H9 (cell line): ENCODE results near the gene CDC42EP1. TPM values are rescaled to one million over a fixed set of nuclear protein-coding genes. Genes with fewer than 3 reads are reported as not detected.

ENCODE experiments used
- DNase-seq: peaks from one replicate; pipeline ENCODE4 v3.0.0-alpha.2; 2017
- H2AFZ ChIP-seq: one replicate; pipeline ENCODE4 v1.6.1; 2013; ENCODE audit warnings: mild to moderate bottlenecking, low read length, control low read depth, moderate library complexity
- H2AK5ac ChIP-seq: 2 replicates; pipeline ENCODE4 v1.6.1; 2013; ENCODE audit warnings: low read length, control low read depth, mixed read lengths; ENCODE audit not compliant: insufficient read length
- H2BK120ac ChIP-seq: one replicate; pipeline ENCODE4 v1.6.1; 2013; ENCODE audit warnings: low read depth, mild to moderate bottlenecking, low read length, control low read depth, inconsistent platforms; ENCODE audit not compliant: poor library complexity, severe bottlenecking
- H2BK12ac ChIP-seq: 2 replicates; pipeline ENCODE4 v1.6.1; 2013; ENCODE audit warnings: low read length, control low read depth, mixed read lengths, low read depth; ENCODE audit not compliant: insufficient read length
- H2BK15ac ChIP-seq: 2 replicates; pipeline ENCODE4 v1.6.1; 2013; ENCODE audit warnings: low read depth, low read length, control low read depth
- H2BK20ac ChIP-seq: one replicate; pipeline ENCODE4 v1.6.1; 2013; ENCODE audit warnings: low read depth, mild to moderate bottlenecking, low read length, control low read depth, inconsistent platforms; ENCODE audit not compliant: poor library complexity, severe bottlenecking
- H2BK5ac ChIP-seq: 2 replicates; pipeline ENCODE4 v1.6.1; 2013; ENCODE audit warnings: low read length, control low read depth, mixed read lengths; ENCODE audit not compliant: insufficient read length
- H3K14ac ChIP-seq: 2 replicates; pipeline ENCODE4 v1.6.1; 2013; ENCODE audit warnings: low read length, control low read depth; ENCODE audit not compliant: insufficient read depth
- H3K18ac ChIP-seq: 2 replicates; pipeline ENCODE4 v1.6.1; 2013; ENCODE audit warnings: low read depth, mild to moderate bottlenecking, mixed read lengths, low read length, control low read depth; ENCODE audit not compliant: insufficient read length
- H3K23ac ChIP-seq: 2 replicates; pipeline ENCODE4 v1.6.1; 2013; ENCODE audit warnings: low read length, control low read depth, mixed read lengths, low read depth; ENCODE audit not compliant: insufficient read length
- H3K23me2 ChIP-seq: 2 replicates; pipeline ENCODE4 v1.6.1; 2013; ENCODE audit warnings: low read depth, mild to moderate bottlenecking, mixed read lengths, low read length, control low read depth; ENCODE audit not compliant: insufficient read length, poor library complexity, severe bottlenecking
- H3K27ac ChIP-seq: 2 replicates; pipeline ENCODE4 v1.5.1; 2013; ENCODE audit warnings: low read length, control low read depth, mixed read lengths, low read depth; ENCODE audit not compliant: insufficient read length
- H3K27me3 ChIP-seq: 2 replicates; pipeline ENCODE4 v1.6.1; 2013; ENCODE audit warnings: low read length, control low read depth, inconsistent platforms; ENCODE audit not compliant: insufficient read depth
- H3K4ac ChIP-seq: 2 replicates; pipeline ENCODE4 v1.6.1; 2013; ENCODE audit warnings: low read depth, mild to moderate bottlenecking, control low read depth, inconsistent platforms, low read length, moderate library complexity
- H3K4me1 ChIP-seq: 2 replicates; pipeline ENCODE4 v1.6.1; 2013; ENCODE audit warnings: low read length, control low read depth, inconsistent platforms; ENCODE audit not compliant: insufficient read depth
- H3K4me2 ChIP-seq: 2 replicates; pipeline ENCODE4 v1.6.1; 2013; ENCODE audit warnings: low read length, control low read depth, mixed read lengths; ENCODE audit not compliant: insufficient read length, insufficient read depth
- H3K56ac ChIP-seq: 2 replicates; pipeline ENCODE4 v1.6.1; 2013; ENCODE audit warnings: low read depth, mild to moderate bottlenecking, mixed read lengths, low read length, control low read depth; ENCODE audit not compliant: insufficient read length
- H3K79me1 ChIP-seq: 2 replicates; pipeline ENCODE4 v1.6.1; 2013; ENCODE audit warnings: low read depth, mild to moderate bottlenecking, moderate library complexity, low read length, control low read depth, inconsistent platforms; ENCODE audit not compliant: insufficient read depth, poor library complexity, severe bottlenecking
- H3K79me2 ChIP-seq: 2 replicates; pipeline ENCODE4 v1.6.1; 2013; ENCODE audit warnings: low read length, control low read depth, inconsistent platforms; ENCODE audit not compliant: insufficient read depth
- H3K9ac ChIP-seq: 2 replicates; pipeline ENCODE4 v1.6.1; 2013; ENCODE audit warnings: low read length, control low read depth, mixed read lengths; ENCODE audit not compliant: insufficient read length; ENCODE audit errors: extremely low read depth
- H3K9me3 ChIP-seq: one replicate; pipeline ENCODE4 v1.6.1; 2013; ENCODE audit warnings: low read depth, low read length, inconsistent platforms; ENCODE audit not compliant: control insufficient read depth
- H3T11ph ChIP-seq: one replicate; pipeline ENCODE4 v1.6.1; 2013; ENCODE audit warnings: mild to moderate bottlenecking, low read length, control low read depth, inconsistent platforms
- H4K20me1 ChIP-seq: one replicate; pipeline ENCODE4 v1.6.1; 2013; ENCODE audit not compliant: control insufficient read depth, insufficient read length, insufficient read depth
- H4K5ac ChIP-seq: 2 replicates; pipeline ENCODE4 v1.6.1; 2013; ENCODE audit warnings: low read depth, mild to moderate bottlenecking, mixed read lengths, low read length, control low read depth; ENCODE audit not compliant: insufficient read length
- H4K8ac ChIP-seq: replicated peaks from 2 replicates; pipeline ENCODE4 v1.6.1; 2013; ENCODE audit warnings: low read length, control low read depth, mixed read lengths, low read depth; ENCODE audit not compliant: insufficient read length
- H4K91ac ChIP-seq: 2 replicates; pipeline ENCODE4 v1.6.1; 2013; ENCODE audit warnings: low read depth, mild to moderate bottlenecking, moderate library complexity, mixed read lengths, low read length, control low read depth; ENCODE audit not compliant: insufficient read length
- H3K27ac Mint-ChIP-seq, 3 experiments: 2 replicates in 2 of 3; 3 replicates in 1 of 3; pipeline ENCODE4 v1.8.0; 2020 to 2021; ENCODE audit warnings: mixed read lengths in 3 of 3, mild to moderate bottlenecking in 1 of 3, moderate library complexity in 1 of 3
- H3K27me3 Mint-ChIP-seq: 2 replicates; pipeline ENCODE4 v1.8.0; 2021; ENCODE audit warnings: low read depth, mild to moderate bottlenecking, moderate library complexity, mixed read lengths
- H3K36me3 Mint-ChIP-seq, 3 experiments: 2 replicates in 2 of 3; 3 replicates in 1 of 3; pipeline ENCODE4 v1.8.0; 2020 to 2021; ENCODE audit warnings: low read depth in 3 of 3, mixed read lengths in 3 of 3; ENCODE audit not compliant: insufficient read depth in 1 of 3
- H3K4me1 Mint-ChIP-seq, 2 experiments: 2 replicates each; pipeline ENCODE4 v1.8.0; 2020; ENCODE audit warnings: mixed read lengths in 2 of 2
- H3K4me3 Mint-ChIP-seq, 2 experiments: 2 replicates in 1 of 2; 3 replicates in 1 of 2; pipeline ENCODE4 v1.8.0; 2020 to 2021; ENCODE audit warnings: mild to moderate bottlenecking in 2 of 2, mixed read lengths in 2 of 2, moderate library complexity in 1 of 2
- H3K9me3 Mint-ChIP-seq, 2 experiments: 2 replicates in 1 of 2; 3 replicates in 1 of 2; pipeline ENCODE4 v1.8.0; 2020; ENCODE audit warnings: mild to moderate bottlenecking in 2 of 2, mixed read lengths in 2 of 2, moderate library complexity in 1 of 2
- CTCF ChIP-seq: fragments of 200-600 bp; sonication (generic); conservative IDR thresholded peaks from 3 replicates; pipeline ENCODE4 v1.8.0; 2021; ENCODE audit warnings: antibody characterized with exemption, mild to moderate bottlenecking
- WGBS: extraction: QIAGEN DNeasy Blood & Tissue Kit; methylation state at CpG from one replicate; pipeline ENCODE4 v1.1.7; 2013; ENCODE audit warnings: missing lambda C conversion rate, low lambda C conversion rate, mixed read lengths; ENCODE audit not compliant: insufficient read length; ENCODE audit errors: extremely low coverage; 5-methylcytosine and 5-hydroxymethylcytosine counted together
- total RNA-seq: library from RNA; stranded (reverse); gene quantifications from 2 replicates; pipeline ENCODE4 v1.2.1, GENCODE V29; 2021

The CDC42EP1 gene
- total RNA-seq, 1 experiment from 2014 or later, result 23.0 TPM

DNA sequence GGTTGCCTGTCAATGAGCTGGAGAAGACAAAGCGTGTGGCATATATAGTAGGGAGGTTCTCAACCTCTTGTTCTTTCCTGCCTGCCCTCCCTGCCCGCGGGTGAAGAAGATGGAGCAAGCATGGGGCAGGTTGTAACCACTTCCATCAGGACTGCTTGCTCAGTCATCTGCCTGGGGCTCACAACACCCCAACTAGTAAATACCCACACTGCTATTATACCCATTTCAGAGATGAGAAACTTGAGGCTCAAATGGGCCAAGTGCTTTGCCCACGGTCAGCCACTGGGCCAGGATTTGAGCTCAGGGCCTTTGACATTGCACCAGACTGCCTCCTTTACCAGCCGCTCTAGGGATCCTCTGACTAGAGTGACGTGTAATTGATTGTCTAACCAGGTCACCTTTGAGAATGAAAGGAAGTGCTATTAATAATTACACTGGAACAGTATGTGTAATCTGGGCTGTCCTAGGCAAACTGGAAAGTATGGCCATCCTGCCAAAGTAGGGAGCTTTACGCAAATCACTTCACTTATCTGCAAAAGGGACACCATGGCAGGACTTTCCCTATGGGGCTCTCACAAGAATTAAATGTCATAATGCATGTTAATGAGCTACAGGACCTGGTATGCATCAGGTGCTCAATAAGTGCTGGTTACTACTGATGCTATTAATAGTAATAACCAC lies 2.8 kb upstream of the CDC42EP1 start:
- Histone ChIP-seq H3K4me2 (no peak overlapping the region), H3K56ac (no peak overlapping the region), H2BK5ac (no peak overlapping the region), H2BK120ac (no peak overlapping the region), H2AFZ (no peak overlapping the region), H4K5ac (no peak overlapping the region), H2BK20ac (no peak overlapping the region), H4K20me1 (no peaks in the 10 kb centered on the region), H3K27me3 (peaks cover 3% of the 10 kb centered on the region; the same call in 1 of the 2 replicates), H4K8ac (no peak overlapping the region), H3K9ac (no peak overlapping the region), H2BK12ac (no peak overlapping the region), H3K9me3 (no peaks in the 10 kb centered on the region), H3K14ac (no peak overlapping the region), H3K18ac (no peak overlapping the region), H3K79me1 (no peaks in the 10 kb centered on the region), H3K27ac (no peak overlapping the region), H3K79me2 (no peaks in the 10 kb centered on the region), H3K23me2 (peaks cover 13% of the 10 kb centered on the region), H2AK5ac (no peak overlapping the region), H4K91ac (no peak overlapping the region), H3T11ph (no peak overlapping the region), H2BK15ac (no peak overlapping the region), H3K23ac (no peak overlapping the region), H3K4me1 (peaks cover 7% of the 10 kb centered on the region; the same call in 1 of the 2 replicates), H3K4ac (no peak overlapping the region)
- Mint-ChIP-seq H3K4me3 (no peak overlapping the region), H3K9me3 (no peaks in the 10 kb centered on the region; a peak in 1 of 5 replicates), H3K27ac (no peak overlapping the region), H3K36me3 (peaks cover 0 to 2% (median 0%) of the 10 kb centered on the region in 3 experiments; a peak in 1 of 7 replicates), H3K27me3 (peaks cover 67% of the 10 kb centered on the region), H3K4me1 (peaks cover 40 to 45% of the 10 kb centered on the region in 2 experiments)
- TF ChIP-seq CTCF, result no peak
- peak; percentile 10 for DNase-seq
- WGBS, result no CpG with 5 or more reads among the region's 7 CpGs
